ENCODE data around the gene CRTC3.

The CRTC3 gene

GRCh38 chr15:90512276-90512675 lies 17.4 kb upstream of the CRTC3 start:
- TF ChIP-seq POLR2AphosphoS5 (IDR thresholded peaks at IDR 0.05; ENCODE audit: low read depth, low read length): no peak
- no peak for TF ChIP-seq FOXP2 (optimal IDR thresholded peaks at IDR 0.05; ENCODE audit: borderline replicate concordance, extremely low read depth, extremely low read length, insufficient read depth)
- TF ChIP-seq TAF1 (IDR thresholded peaks at IDR 0.05; ENCODE audit: borderline replicate concordance, insufficient read depth, low read length): no peak
- TF ChIP-seq REST (IDR thresholded peaks at IDR 0.05; ENCODE audit: insufficient read depth in 1 of 2, low read depth in 2 of 2, low read length in 2 of 2): no peak
- TF ChIP-seq SIN3A (IDR thresholded peaks at IDR 0.05; ENCODE audit: borderline replicate concordance, insufficient read depth, low read length): no peak

GRCh38 chr15:90512981-90513380 lies 16.7 kb upstream of the CRTC3 start:
- TF ChIP-seq REST (IDR thresholded peaks at IDR 0.05; ENCODE audit: insufficient read depth in 1 of 2, low read depth in 2 of 2, low read length in 2 of 2) (no peak), SIN3A (IDR thresholded peaks at IDR 0.05; ENCODE audit: borderline replicate concordance, insufficient read depth, low read length) (no peak), TAF1 (IDR thresholded peaks at IDR 0.05; ENCODE audit: borderline replicate concordance, insufficient read depth, low read length) (no peak), FOXP2 (optimal IDR thresholded peaks at IDR 0.05; ENCODE audit: borderline replicate concordance, extremely low read depth, extremely low read length, insufficient read depth) (no peak), POLR2AphosphoS5 (IDR thresholded peaks at IDR 0.05; ENCODE audit: low read depth, low read length) (no peak)

- no peak for TF ChIP-seq TAF1 (IDR thresholded peaks at IDR 0.05; ENCODE audit: borderline replicate concordance, insufficient read depth, low read length)
- TF ChIP-seq REST (IDR thresholded peaks at IDR 0.05; ENCODE audit: insufficient read depth in 1 of 2, low read depth in 2 of 2, low read length in 2 of 2): no peak
- no peak for TF ChIP-seq POLR2AphosphoS5 (IDR thresholded peaks at IDR 0.05; ENCODE audit: low read depth, low read length)
- TF ChIP-seq SIN3A (IDR thresholded peaks at IDR 0.05; ENCODE audit: borderline replicate concordance, insufficient read depth, low read length): no peak
- no peak for TF ChIP-seq FOXP2 (optimal IDR thresholded peaks at IDR 0.05; ENCODE audit: borderline replicate concordance, extremely low read depth, extremely low read length, insufficient read depth)
Observed at GRCh38 chr15:90513448-90513847, 16.3 kb upstream of the CRTC3 start.

- TF ChIP-seq REST (IDR thresholded peaks at IDR 0.05; ENCODE audit: insufficient read depth in 1 of 2, low read depth in 2 of 2, low read length in 2 of 2) (no peak), TAF1 (IDR thresholded peaks at IDR 0.05; ENCODE audit: borderline replicate concordance, insufficient read depth, low read length) (no peak), FOXP2 (optimal IDR thresholded peaks at IDR 0.05; ENCODE audit: borderline replicate concordance, extremely low read depth, extremely low read length, insufficient read depth) (no peak), POLR2AphosphoS5 (IDR thresholded peaks at IDR 0.05; ENCODE audit: low read depth, low read length) (no peak), SIN3A (IDR thresholded peaks at IDR 0.05; ENCODE audit: borderline replicate concordance, insufficient read depth, low read length) (no peak)
Observed at GRCh38 chr15:90519688-90520087, 10.0 kb upstream of the CRTC3 start.

- no peak for TF ChIP-seq REST (IDR thresholded peaks at IDR 0.05; ENCODE audit: insufficient read depth in 1 of 2, low read depth in 2 of 2, low read length in 2 of 2)
- no peak for TF ChIP-seq SIN3A (IDR thresholded peaks at IDR 0.05; ENCODE audit: borderline replicate concordance, insufficient read depth, low read length)
- no peak for TF ChIP-seq TAF1 (IDR thresholded peaks at IDR 0.05; ENCODE audit: borderline replicate concordance, insufficient read depth, low read length)
- TF ChIP-seq FOXP2 (optimal IDR thresholded peaks at IDR 0.05; ENCODE audit: borderline replicate concordance, extremely low read depth, extremely low read length, insufficient read depth): no peak
- TF ChIP-seq POLR2AphosphoS5 (IDR thresholded peaks at IDR 0.05; ENCODE audit: low read depth, low read length): no peak
Observed at GRCh38 chr15:90520365-90520764, 9.4 kb upstream of the CRTC3 start.

All from PFSK-1 (cell line).